H9 (cell line): Measurements from ENCODE around the gene ELF5. TPM values are rescaled to one million over a fixed set of nuclear protein-coding genes. Genes with fewer than 3 reads are reported as not detected.

Source experiments
- DNase-seq: peaks from one replicate; pipeline ENCODE4 v3.0.0-alpha.2; 2017
- H2AFZ ChIP-seq: one replicate; pipeline ENCODE4 v1.6.1; 2013; ENCODE audit warnings: mild to moderate bottlenecking, low read length, control low read depth, moderate library complexity
- H2AK5ac ChIP-seq: 2 replicates; pipeline ENCODE4 v1.6.1; 2013; ENCODE audit warnings: low read length, control low read depth, mixed read lengths; ENCODE audit not compliant: insufficient read length
- H2BK120ac ChIP-seq: one replicate; pipeline ENCODE4 v1.6.1; 2013; ENCODE audit warnings: low read depth, mild to moderate bottlenecking, low read length, control low read depth, inconsistent platforms; ENCODE audit not compliant: poor library complexity, severe bottlenecking
- H2BK12ac ChIP-seq: 2 replicates; pipeline ENCODE4 v1.6.1; 2013; ENCODE audit warnings: low read length, control low read depth, mixed read lengths, low read depth; ENCODE audit not compliant: insufficient read length
- H2BK15ac ChIP-seq: 2 replicates; pipeline ENCODE4 v1.6.1; 2013; ENCODE audit warnings: low read depth, low read length, control low read depth
- H2BK20ac ChIP-seq: one replicate; pipeline ENCODE4 v1.6.1; 2013; ENCODE audit warnings: low read depth, mild to moderate bottlenecking, low read length, control low read depth, inconsistent platforms; ENCODE audit not compliant: poor library complexity, severe bottlenecking
- H2BK5ac ChIP-seq: 2 replicates; pipeline ENCODE4 v1.6.1; 2013; ENCODE audit warnings: low read length, control low read depth, mixed read lengths; ENCODE audit not compliant: insufficient read length
- H3K14ac ChIP-seq: 2 replicates; pipeline ENCODE4 v1.6.1; 2013; ENCODE audit warnings: low read length, control low read depth; ENCODE audit not compliant: insufficient read depth
- H3K18ac ChIP-seq: 2 replicates; pipeline ENCODE4 v1.6.1; 2013; ENCODE audit warnings: low read depth, mild to moderate bottlenecking, mixed read lengths, low read length, control low read depth; ENCODE audit not compliant: insufficient read length
- H3K23ac ChIP-seq: 2 replicates; pipeline ENCODE4 v1.6.1; 2013; ENCODE audit warnings: low read length, control low read depth, mixed read lengths, low read depth; ENCODE audit not compliant: insufficient read length
- H3K23me2 ChIP-seq: 2 replicates; pipeline ENCODE4 v1.6.1; 2013; ENCODE audit warnings: low read depth, mild to moderate bottlenecking, mixed read lengths, low read length, control low read depth; ENCODE audit not compliant: insufficient read length, poor library complexity, severe bottlenecking
- H3K27ac ChIP-seq: 2 replicates; pipeline ENCODE4 v1.5.1; 2013; ENCODE audit warnings: low read length, control low read depth, mixed read lengths, low read depth; ENCODE audit not compliant: insufficient read length
- H3K27me3 ChIP-seq: 2 replicates; pipeline ENCODE4 v1.6.1; 2013; ENCODE audit warnings: low read length, control low read depth, inconsistent platforms; ENCODE audit not compliant: insufficient read depth
- H3K4ac ChIP-seq: 2 replicates; pipeline ENCODE4 v1.6.1; 2013; ENCODE audit warnings: low read depth, mild to moderate bottlenecking, control low read depth, inconsistent platforms, low read length, moderate library complexity
- H3K4me1 ChIP-seq: 2 replicates; pipeline ENCODE4 v1.6.1; 2013; ENCODE audit warnings: low read length, control low read depth, inconsistent platforms; ENCODE audit not compliant: insufficient read depth
- H3K4me2 ChIP-seq: 2 replicates; pipeline ENCODE4 v1.6.1; 2013; ENCODE audit warnings: low read length, control low read depth, mixed read lengths; ENCODE audit not compliant: insufficient read length, insufficient read depth
- H3K56ac ChIP-seq: 2 replicates; pipeline ENCODE4 v1.6.1; 2013; ENCODE audit warnings: low read depth, mild to moderate bottlenecking, mixed read lengths, low read length, control low read depth; ENCODE audit not compliant: insufficient read length
- H3K79me1 ChIP-seq: 2 replicates; pipeline ENCODE4 v1.6.1; 2013; ENCODE audit warnings: low read depth, mild to moderate bottlenecking, moderate library complexity, low read length, control low read depth, inconsistent platforms; ENCODE audit not compliant: insufficient read depth, poor library complexity, severe bottlenecking
- H3K79me2 ChIP-seq: 2 replicates; pipeline ENCODE4 v1.6.1; 2013; ENCODE audit warnings: low read length, control low read depth, inconsistent platforms; ENCODE audit not compliant: insufficient read depth
- H3K9ac ChIP-seq: 2 replicates; pipeline ENCODE4 v1.6.1; 2013; ENCODE audit warnings: low read length, control low read depth, mixed read lengths; ENCODE audit not compliant: insufficient read length; ENCODE audit errors: extremely low read depth
- H3K9me3 ChIP-seq: one replicate; pipeline ENCODE4 v1.6.1; 2013; ENCODE audit warnings: low read depth, low read length, inconsistent platforms; ENCODE audit not compliant: control insufficient read depth
- H3T11ph ChIP-seq: one replicate; pipeline ENCODE4 v1.6.1; 2013; ENCODE audit warnings: mild to moderate bottlenecking, low read length, control low read depth, inconsistent platforms
- H4K20me1 ChIP-seq: one replicate; pipeline ENCODE4 v1.6.1; 2013; ENCODE audit not compliant: control insufficient read depth, insufficient read length, insufficient read depth
- H4K5ac ChIP-seq: 2 replicates; pipeline ENCODE4 v1.6.1; 2013; ENCODE audit warnings: low read depth, mild to moderate bottlenecking, mixed read lengths, low read length, control low read depth; ENCODE audit not compliant: insufficient read length
- H4K8ac ChIP-seq: replicated peaks from 2 replicates; pipeline ENCODE4 v1.6.1; 2013; ENCODE audit warnings: low read length, control low read depth, mixed read lengths, low read depth; ENCODE audit not compliant: insufficient read length
- H4K91ac ChIP-seq: 2 replicates; pipeline ENCODE4 v1.6.1; 2013; ENCODE audit warnings: low read depth, mild to moderate bottlenecking, moderate library complexity, mixed read lengths, low read length, control low read depth; ENCODE audit not compliant: insufficient read length
- H3K27ac Mint-ChIP-seq, 3 experiments: 2 replicates in 2 of 3; 3 replicates in 1 of 3; pipeline ENCODE4 v1.8.0; 2020 to 2021; ENCODE audit warnings: mixed read lengths in 3 of 3, mild to moderate bottlenecking in 1 of 3, moderate library complexity in 1 of 3
- H3K27me3 Mint-ChIP-seq: 2 replicates; pipeline ENCODE4 v1.8.0; 2021; ENCODE audit warnings: low read depth, mild to moderate bottlenecking, moderate library complexity, mixed read lengths
- H3K36me3 Mint-ChIP-seq, 3 experiments: 2 replicates in 2 of 3; 3 replicates in 1 of 3; pipeline ENCODE4 v1.8.0; 2020 to 2021; ENCODE audit warnings: low read depth in 3 of 3, mixed read lengths in 3 of 3; ENCODE audit not compliant: insufficient read depth in 1 of 3
- H3K4me1 Mint-ChIP-seq, 2 experiments: 2 replicates each; pipeline ENCODE4 v1.8.0; 2020; ENCODE audit warnings: mixed read lengths in 2 of 2
- H3K4me3 Mint-ChIP-seq, 2 experiments: 2 replicates in 1 of 2; 3 replicates in 1 of 2; pipeline ENCODE4 v1.8.0; 2020 to 2021; ENCODE audit warnings: mild to moderate bottlenecking in 2 of 2, mixed read lengths in 2 of 2, moderate library complexity in 1 of 2
- H3K9me3 Mint-ChIP-seq, 2 experiments: 2 replicates in 1 of 2; 3 replicates in 1 of 2; pipeline ENCODE4 v1.8.0; 2020; ENCODE audit warnings: mild to moderate bottlenecking in 2 of 2, mixed read lengths in 2 of 2, moderate library complexity in 1 of 2
- CTCF ChIP-seq: fragments of 200-600 bp; sonication (generic); conservative IDR thresholded peaks from 3 replicates; pipeline ENCODE4 v1.8.0; 2021; ENCODE audit warnings: antibody characterized with exemption, mild to moderate bottlenecking
- WGBS: extraction: QIAGEN DNeasy Blood & Tissue Kit; methylation state at CpG from one replicate; pipeline ENCODE4 v1.1.7; 2013; ENCODE audit warnings: missing lambda C conversion rate, low lambda C conversion rate, mixed read lengths; ENCODE audit not compliant: insufficient read length; ENCODE audit errors: extremely low coverage; 5-methylcytosine and 5-hydroxymethylcytosine counted together
- total RNA-seq: library from RNA; stranded (reverse); gene quantifications from 2 replicates; pipeline ENCODE4 v1.2.1, GENCODE V29; 2021

Gene ELF5
- total RNA-seq, 1 experiment from 2014 or later, result not detected

DNA sequence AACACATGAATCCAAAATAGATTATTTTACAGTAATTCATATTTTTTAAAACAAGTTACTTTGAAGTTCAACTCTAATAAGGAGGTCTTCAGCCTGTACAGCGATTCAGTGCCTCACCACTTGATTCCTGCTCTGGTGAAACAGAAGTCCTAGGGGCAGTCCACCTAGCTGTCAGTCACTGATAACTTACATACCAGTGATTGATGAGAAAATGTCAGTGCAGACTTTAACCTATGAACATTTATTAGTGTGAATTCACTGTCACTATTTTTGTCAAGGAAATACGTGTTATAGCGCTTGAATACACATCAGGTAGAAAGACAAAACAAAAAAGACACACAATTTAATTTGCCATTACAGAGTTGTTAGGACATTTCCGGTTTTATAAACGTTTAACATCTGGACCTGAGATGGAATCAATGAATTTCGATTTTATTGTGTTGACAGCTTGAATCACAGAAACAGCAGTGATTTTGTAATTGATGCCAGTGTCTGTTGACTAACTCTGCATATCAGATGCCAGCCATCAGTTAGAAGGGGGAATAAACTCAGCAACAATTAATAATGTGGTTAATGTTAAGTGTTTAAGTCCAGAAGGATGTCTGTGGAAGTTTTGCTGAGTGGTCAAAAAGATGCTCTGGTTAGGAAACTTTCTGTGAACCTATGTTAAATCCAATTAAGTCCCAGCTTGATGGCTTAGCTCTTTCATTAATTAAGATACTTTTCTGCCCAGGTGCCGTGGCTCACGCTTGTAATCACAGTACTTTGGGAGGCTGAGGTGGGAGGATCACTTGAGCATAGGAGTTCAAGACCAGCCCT, 34.5 kb downstream of the ELF5 start:
- H3K79me1 ChIP-seq, result no peaks in the 10 kb centered on the region
- no peak overlapping the region for H3K23ac ChIP-seq
- no peak overlapping the region for H3K4ac ChIP-seq
- TF ChIP-seq CTCF, result no peak
- no peak overlapping the region for H3T11ph ChIP-seq
- no peaks in the 10 kb centered on the region for H3K4me1 ChIP-seq
- H3K18ac ChIP-seq, result no peak overlapping the region
- no peak for DNase-seq
- no peaks in the 10 kb centered on the region for H3K23me2 ChIP-seq
- H3K9me3 ChIP-seq, result no peaks in the 10 kb centered on the region
- Mint-ChIP-seq H3K9me3 (no peaks in the 10 kb centered on the region), H3K27me3 (peaks cover 2% of the 10 kb centered on the region; the same call in 1 of the 2 replicates), H3K4me3 (no peak overlapping the region), H3K4me1 (peaks cover 0 to 7% of the 10 kb centered on the region in 2 experiments; a peak in 2 of 4 replicates), H3K36me3 (no peaks in the 10 kb centered on the region), H3K27ac (no peak overlapping the region)
- H4K91ac ChIP-seq, result no peak overlapping the region
- no peaks in the 10 kb centered on the region for H4K20me1 ChIP-seq
- H3K27me3 ChIP-seq, result no peaks in the 10 kb centered on the region
- no CpG with 5 or more reads among the region's 8 CpGs for WGBS
- H2BK15ac ChIP-seq, result no peak overlapping the region
- H3K79me2 ChIP-seq, result no peaks in the 10 kb centered on the region
- H3K9ac ChIP-seq, result no peak overlapping the region
- H4K5ac ChIP-seq, result no peak overlapping the region
- no peak overlapping the region for H2BK12ac ChIP-seq
- no peak overlapping the region for H4K8ac ChIP-seq
- H2AK5ac ChIP-seq, result no peak overlapping the region
- no peak overlapping the region for H3K56ac ChIP-seq
- H2BK20ac ChIP-seq, result no peak overlapping the region
- H3K4me2 ChIP-seq, result no peak overlapping the region
- no peak overlapping the region for H3K27ac ChIP-seq
- no peak overlapping the region for H2AFZ ChIP-seq
- no peak overlapping the region for H2BK5ac ChIP-seq
- H2BK120ac ChIP-seq, result no peak overlapping the region
- H3K14ac ChIP-seq, result no peak overlapping the region
